Large intestine (tissue), 3 donors: ENCODE results near the gene SOCS2. TPM values are rescaled to one million over a fixed set of nuclear protein-coding genes. Genes with fewer than 3 reads are reported as not detected.
"Not testable (repeated sequence)": the region's sequence is repeated elsewhere in the genome, so short reads cannot be mapped to it uniquely, and the experiment has no call there.

Source experiments
- DNase-seq, 2 donors: peaks; one replicate each; pipeline versions ENCODE4 v3.0.0 to v3.0.0-alpha.2; 2013
- H3K27ac ChIP-seq: one replicate; pipeline ENCODE4 v1.5.1; 2013; ENCODE audit warnings: low read length
- H3K27me3 ChIP-seq: 2 replicates; pipeline ENCODE4 v1.6.1; 2013; ENCODE audit warnings: low read length; ENCODE audit not compliant: control insufficient read depth, insufficient read depth
- H3K36me3 ChIP-seq: 2 replicates; pipeline ENCODE4 v1.6.1; 2013; ENCODE audit warnings: low read length; ENCODE audit not compliant: control insufficient read depth, insufficient read depth
- H3K4me1 ChIP-seq: one replicate; pipeline ENCODE4 v1.6.1; 2013; ENCODE audit warnings: low read length; ENCODE audit not compliant: control insufficient read depth, insufficient read depth
- H3K4me3 ChIP-seq: one replicate; pipeline ENCODE4 v1.5.1; 2013; ENCODE audit warnings: low read length
- H3K9me3 ChIP-seq: one replicate; pipeline ENCODE4 v1.6.1; 2013; ENCODE audit warnings: mild to moderate bottlenecking, low read depth, low read length, moderate library complexity; ENCODE audit not compliant: control insufficient read depth
- WGBS: methylation state at CpG from one replicate; pipeline ENCODE4 v1.1.5; 2013; ENCODE audit warnings: low lambda C conversion rate; ENCODE audit not compliant: insufficient coverage; 5-methylcytosine and 5-hydroxymethylcytosine counted together
- polyA plus RNA-seq: library from polyadenylated mRNA; unstranded; fragments of 120-200 nt; gene quantifications from one replicate; pipeline ENCODE4 v1.2.1, GENCODE V29; 2013

SOCS2 gene
- polyA plus RNA-seq, 1 donor: 32.2 TPM

DNA sequence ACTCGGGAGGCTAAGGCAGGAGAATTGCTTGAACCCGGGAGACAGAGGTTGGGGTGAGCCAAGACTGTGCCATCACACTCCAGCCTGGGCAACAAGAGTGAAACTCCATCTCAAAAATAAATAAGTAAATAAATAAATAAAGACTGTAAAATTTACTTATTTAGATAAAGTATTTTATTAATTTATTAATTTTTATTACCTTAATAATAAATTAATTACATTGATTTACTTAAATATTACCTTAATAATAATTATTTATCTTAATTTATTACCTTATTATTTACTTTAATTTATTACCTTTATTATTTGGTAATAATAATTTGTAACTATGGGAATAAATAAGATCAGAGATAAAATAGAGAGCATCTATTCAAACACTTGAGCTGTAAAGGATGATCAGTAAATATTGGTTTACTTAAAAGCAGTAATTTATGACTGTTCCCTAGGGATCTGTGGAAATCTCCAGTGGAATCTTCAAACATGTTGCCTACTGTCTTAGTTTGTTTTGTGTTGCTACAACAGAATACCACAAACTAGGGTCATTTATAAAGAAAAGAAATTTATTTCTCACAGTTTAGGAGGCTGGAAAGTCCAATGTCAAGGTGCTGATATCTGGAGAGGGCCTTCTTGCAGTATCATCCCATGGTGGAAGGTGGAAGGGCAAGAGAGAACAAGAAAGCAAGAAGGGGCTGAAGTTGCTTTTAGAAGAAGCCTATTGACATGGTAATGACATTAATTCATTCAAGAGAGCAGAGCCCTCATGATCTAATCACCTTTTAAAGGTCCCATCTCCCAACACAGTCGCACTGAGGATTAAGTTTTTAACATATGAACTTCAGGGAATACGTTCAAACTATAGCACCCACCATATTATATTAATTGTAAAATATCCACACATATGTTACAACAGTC lies 37.1 kb downstream of the SOCS2 start:
- no CpG with 5 or more reads among the region's 4 CpGs for WGBS
- H3K4me1 ChIP-seq: no peaks in the 10 kb centered on the region
- no peaks in the 10 kb centered on the region for H3K9me3 ChIP-seq
- no peak overlapping the region for H3K27ac ChIP-seq
- no peak overlapping the region for H3K4me3 ChIP-seq
- peaks cover 10% of the 10 kb centered on the region for H3K27me3 ChIP-seq
- H3K36me3 ChIP-seq: no peaks in the 10 kb centered on the region
- no peak for DNase-seq

DNA sequence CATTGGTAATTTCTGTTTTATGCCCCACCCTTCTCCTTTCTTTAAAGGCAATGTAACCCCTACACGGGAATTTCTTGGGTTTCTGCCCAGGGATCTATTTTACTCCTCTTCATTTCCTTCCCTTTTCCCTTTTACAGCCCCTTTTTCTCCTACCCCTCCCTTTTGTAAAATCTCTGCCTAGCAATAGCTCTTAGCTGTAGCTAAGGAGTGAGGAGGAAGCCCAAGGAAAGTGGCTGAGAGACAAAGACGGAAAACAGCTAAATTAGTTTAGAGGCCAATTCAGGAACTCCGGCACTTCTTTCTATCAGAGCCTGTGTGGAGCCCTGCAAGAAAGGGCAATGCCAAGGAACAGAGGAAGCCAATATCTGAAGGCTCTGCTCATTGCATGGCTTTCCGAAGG lies 40.3 kb downstream of the SOCS2 start:
- Histone ChIP-seq H3K9me3 (no peaks in the 10 kb centered on the region), H3K27me3 (peaks cover 10% of the 10 kb centered on the region), H3K4me1 (no peaks in the 10 kb centered on the region), H3K27ac (no peak overlapping the region), H3K36me3 (no peaks in the 10 kb centered on the region), H3K4me3 (no peak overlapping the region)
- WGBS: 43% methylated on average over 3 of the region's 4 CpGs
- no peak for DNase-seq

DNA sequence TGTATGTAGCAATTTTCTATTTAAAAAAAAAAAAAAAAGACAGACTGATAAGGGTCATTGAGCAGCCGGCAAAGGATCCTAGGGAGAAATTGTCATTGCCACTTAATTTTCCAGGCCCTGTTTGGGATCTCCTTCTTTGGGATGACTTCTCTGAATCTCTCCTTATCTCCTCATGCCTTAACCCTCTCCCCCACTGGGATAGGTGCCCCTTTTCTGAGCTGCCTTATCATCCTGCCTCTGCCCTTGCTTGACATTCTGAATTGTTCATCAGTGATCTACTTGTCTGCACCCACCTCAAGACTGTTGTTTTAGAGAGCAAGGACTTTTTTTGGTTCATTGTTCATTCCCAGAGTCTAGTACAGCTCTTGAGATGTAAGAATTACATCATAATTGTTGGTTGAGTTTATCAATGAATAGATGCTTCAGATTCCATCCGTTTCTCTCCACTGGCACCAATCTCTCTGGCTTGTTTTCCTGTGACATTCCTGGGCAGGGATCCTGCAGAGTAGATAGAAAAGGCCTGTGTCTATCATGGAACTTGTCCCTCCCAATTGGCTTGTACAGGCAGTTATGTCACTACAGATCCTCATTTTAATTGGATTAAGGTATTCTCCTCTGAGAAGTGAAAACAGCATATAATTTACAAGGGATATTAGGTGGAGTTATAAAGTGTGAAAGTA lies 42.6 kb downstream of the SOCS2 start:
- no peak for DNase-seq
- WGBS: 80% methylated on average over 1 of the region's 2 CpGs
- Histone ChIP-seq H3K4me1 (no peaks in the 10 kb centered on the region), H3K27ac (no peak overlapping the region), H3K4me3 (no peak overlapping the region), H3K27me3 (peaks cover 10% of the 10 kb centered on the region), H3K36me3 (no peaks in the 10 kb centered on the region), H3K9me3 (no peaks in the 10 kb centered on the region)

DNA sequence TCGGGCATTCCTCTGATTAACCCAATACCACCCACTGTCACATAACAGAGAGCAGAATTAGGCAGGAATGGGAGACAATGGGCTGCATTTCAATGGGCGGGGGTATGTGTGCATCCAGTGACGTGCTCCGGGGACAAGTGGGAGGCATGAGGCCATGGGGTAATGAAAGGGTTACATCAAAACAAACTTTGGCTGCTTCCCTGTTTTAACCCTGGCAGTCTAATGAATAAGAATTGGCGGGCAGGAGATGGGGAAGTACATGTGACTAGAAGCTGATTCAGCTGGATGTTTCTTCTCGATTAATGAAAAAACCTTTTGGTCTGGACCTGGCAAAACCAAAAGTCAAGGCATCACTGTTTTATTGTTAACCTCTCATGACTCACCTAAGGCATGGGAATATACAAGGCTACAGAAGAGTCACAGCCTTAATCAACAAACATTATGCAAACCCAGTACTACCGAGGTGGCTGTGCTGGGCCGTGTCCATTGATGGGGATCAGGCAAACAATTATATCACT lies 44.2 kb downstream of the SOCS2 start:
- WGBS: 60% methylated on average over 1 of the region's 8 CpGs
- no peak overlapping the region for H3K4me3 ChIP-seq
- H3K4me1 ChIP-seq: no peaks in the 10 kb centered on the region

DNA sequence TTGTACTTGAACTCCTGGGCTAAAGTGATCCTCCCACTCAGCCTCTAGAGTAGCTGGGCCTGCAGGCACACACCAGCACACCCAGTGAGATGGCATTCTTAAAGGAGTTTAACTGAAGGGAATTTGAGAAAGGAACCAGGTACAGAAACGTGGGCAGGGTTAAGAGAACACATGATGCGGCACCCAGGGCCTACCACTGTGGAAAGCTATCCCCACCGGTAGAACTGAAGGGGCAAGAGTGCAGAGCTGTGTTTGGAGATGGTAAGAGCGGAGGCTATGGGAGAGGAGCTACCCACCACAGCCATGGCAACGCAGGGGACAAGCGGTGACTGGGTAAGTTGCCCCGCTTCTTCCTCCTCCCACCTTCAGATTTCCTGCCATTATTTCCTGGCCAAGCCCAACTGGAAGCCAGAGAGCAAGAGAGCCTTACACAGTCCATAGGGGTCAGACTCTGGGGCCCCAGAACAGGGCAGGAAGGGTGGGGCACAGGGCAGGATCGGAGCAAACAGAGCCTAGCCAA lies 46.5 kb downstream of the SOCS2 start:
- 80% methylated on average over 1 of the region's 8 CpGs for WGBS
- DNase-seq: no peak
- no peaks in the 10 kb centered on the region for H3K9me3 ChIP-seq
- no peak overlapping the region for H3K4me3 ChIP-seq
- no peaks in the 10 kb centered on the region for H3K27me3 ChIP-seq
- no peak overlapping the region for H3K27ac ChIP-seq
- no peaks in the 10 kb centered on the region for H3K36me3 ChIP-seq
- H3K4me1 ChIP-seq: no peaks in the 10 kb centered on the region

More for the DNA sequence above, 44.2 kb downstream of the SOCS2 start:
- H3K9me3 ChIP-seq: no peaks in the 10 kb centered on the region
- peaks cover 10% of the 10 kb centered on the region for H3K27me3 ChIP-seq
- no peak for DNase-seq
- H3K27ac ChIP-seq: no peak overlapping the region
- no peaks in the 10 kb centered on the region for H3K36me3 ChIP-seq

DNA sequence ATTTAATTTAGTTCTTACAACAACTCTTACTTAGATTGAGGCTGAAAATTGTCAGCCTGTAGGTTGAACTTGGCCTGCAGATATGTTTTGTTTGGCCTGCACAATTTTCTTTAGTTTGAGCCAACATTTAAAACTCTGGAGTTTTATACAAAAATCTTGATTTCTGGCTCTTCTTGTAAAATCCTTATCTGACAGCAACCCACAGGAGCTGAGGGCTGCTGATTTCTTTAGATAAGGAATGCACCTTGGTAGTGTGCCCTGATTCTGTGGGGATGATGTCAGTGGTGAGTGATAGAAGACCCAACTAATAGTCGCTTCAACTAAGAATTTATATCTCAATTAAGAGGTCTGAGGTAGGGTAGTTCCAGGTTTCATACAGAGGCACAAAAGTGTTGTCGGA lies 49.5 kb downstream of the SOCS2 start:
- no peak overlapping the region for H3K27ac ChIP-seq
- DNase-seq: no peak
- H3K4me3 ChIP-seq: no peak overlapping the region
- no peaks in the 10 kb centered on the region for H3K36me3 ChIP-seq
- no peaks in the 10 kb centered on the region for H3K9me3 ChIP-seq
- no peaks in the 10 kb centered on the region for H3K4me1 ChIP-seq
- H3K27me3 ChIP-seq: no peaks in the 10 kb centered on the region
- WGBS: no CpG with 5 or more reads among the region's 2 CpGs

- Histone ChIP-seq H3K9me3 (no peaks in the 10 kb centered on the region), H3K27ac (no peak overlapping the region), H3K4me3 (no peak overlapping the region), H3K4me1 (no peaks in the 10 kb centered on the region), H3K27me3 (no peaks in the 10 kb centered on the region), H3K36me3 (no peaks in the 10 kb centered on the region)
- WGBS: no CpG with 5 or more reads among the region's 2 CpGs
- DNase-seq: no peak
Measured at GRCh38 chr12:93622485-93622884, 50.0 kb downstream of the SOCS2 start.

DNA sequence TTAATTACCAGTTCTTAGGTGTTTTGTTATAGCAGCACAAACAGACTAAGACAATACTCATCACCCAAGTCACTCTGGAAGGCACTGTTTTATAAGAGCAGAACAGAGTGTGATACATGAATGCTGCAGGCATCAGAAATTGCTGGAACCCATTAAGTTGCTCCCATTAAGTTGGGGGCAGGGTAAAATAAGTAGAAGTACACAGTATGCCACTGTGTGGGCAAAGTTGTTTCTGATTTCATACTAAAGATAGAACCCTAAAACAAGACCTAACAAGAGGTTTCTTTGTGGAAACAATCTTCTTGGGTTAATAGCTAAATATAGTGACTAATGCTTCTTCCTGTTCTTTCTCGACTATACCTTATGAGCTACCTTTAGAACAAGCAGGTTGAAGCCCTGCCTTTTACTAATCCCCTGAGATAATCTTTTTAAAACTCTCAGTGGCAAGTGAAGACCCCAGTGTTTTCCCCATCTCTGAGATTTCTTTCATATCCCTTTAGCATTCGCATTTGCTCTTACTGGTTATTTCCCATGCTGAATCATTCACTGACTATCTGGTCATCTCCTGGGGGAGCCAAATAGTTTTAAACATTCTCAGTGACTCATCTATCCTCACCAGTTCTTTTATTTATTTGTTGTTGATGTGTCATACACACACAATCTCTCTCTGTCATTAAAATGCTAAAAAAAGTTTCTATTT lies 52.3 kb downstream of the SOCS2 start:
- no CpG with 5 or more reads among the region's 2 CpGs for WGBS
- no peaks in the 10 kb centered on the region for H3K27me3 ChIP-seq
- no peak overlapping the region for H3K27ac ChIP-seq
- no peaks in the 10 kb centered on the region for H3K4me1 ChIP-seq
- DNase-seq: no peak
- no peaks in the 10 kb centered on the region for H3K9me3 ChIP-seq
- no peaks in the 10 kb centered on the region for H3K36me3 ChIP-seq
- no peak overlapping the region for H3K4me3 ChIP-seq

- not testable (repeated sequence) for H3K4me1 ChIP-seq, H3K36me3 ChIP-seq, H3K9me3 ChIP-seq, H3K27me3 ChIP-seq, DNase-seq, H3K27ac ChIP-seq, H3K4me3 ChIP-seq
- WGBS: 83% methylated on average over 1 of the region's 8 CpGs
Measured at GRCh38 chr12:93625295-93625645, 52.8 kb downstream of the SOCS2 start.

DNA sequence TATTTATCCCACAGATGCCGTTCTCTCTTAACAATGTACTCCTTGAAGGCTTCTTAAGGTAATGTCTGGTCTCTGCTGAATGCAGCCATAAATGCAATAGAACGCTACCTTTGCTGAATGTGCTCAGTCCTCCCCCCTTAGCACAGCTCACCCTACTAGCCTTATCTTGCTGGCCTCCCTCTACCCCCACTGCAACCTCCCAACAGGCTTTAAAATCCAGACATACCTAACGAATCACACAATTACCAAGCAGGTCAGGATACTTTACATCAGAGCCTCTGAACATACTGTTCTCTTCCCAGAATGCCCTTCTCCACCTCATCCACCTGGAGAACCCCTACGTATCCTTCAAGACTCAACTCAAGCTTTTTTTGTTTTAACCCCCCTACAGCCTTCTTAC lies 53.7 kb downstream of the SOCS2 start:
- DNase-seq: no peak
- WGBS: 100% methylated on average over 1 of the region's 4 CpGs
- Histone ChIP-seq H3K4me1 (no peaks in the 10 kb centered on the region), H3K4me3 (no peak overlapping the region), H3K27ac (no peak overlapping the region), H3K36me3 (no peaks in the 10 kb centered on the region), H3K9me3 (no peaks in the 10 kb centered on the region), H3K27me3 (no peaks in the 10 kb centered on the region)
